Liver (tissue), 9 donors: ENCODE results near the gene HSDL2. TPM values are rescaled to one million over a fixed set of nuclear protein-coding genes. Genes with fewer than 3 reads are reported as not detected.

Source experiments
- DNase-seq: peaks from one replicate; pipeline ENCODE4 v3.0.0-alpha.2; 2017; ENCODE audit warnings: low spot score
- H3K27ac ChIP-seq, 2 donors: one replicate each; pipeline ENCODE4 v1.7.0; 2013; ENCODE audit warnings: inconsistent platforms in 2 of 2, low read length in 2 of 2, control low read depth in 1 of 2, low read depth in 1 of 2, mild to moderate bottlenecking in 1 of 2
- H3K27me3 ChIP-seq, 4 donors: one replicate each; pipeline versions ENCODE4 v1.6.1 to v1.7.0; 2013; ENCODE audit warnings: low read length in 3 of 4, inconsistent platforms in 1 of 4, mild to moderate bottlenecking in 1 of 4, moderate library complexity in 1 of 4; ENCODE audit not compliant: control insufficient read depth in 4 of 4, insufficient read depth in 4 of 4
- H3K36me3 ChIP-seq, 4 donors: one replicate each; pipeline versions ENCODE4 v1.6.1 to v1.7.0; 2013; ENCODE audit warnings: low read length in 3 of 4, mild to moderate bottlenecking in 3 of 4, low read depth in 1 of 4, moderate library complexity in 1 of 4; ENCODE audit not compliant: control insufficient read depth in 4 of 4, insufficient read depth in 3 of 4
- H3K4me1 ChIP-seq, 4 donors: one replicate each; pipeline versions ENCODE4 v1.6.1 to v1.7.0; 2013; ENCODE audit warnings: low read length in 3 of 4, mild to moderate bottlenecking in 3 of 4, moderate library complexity in 1 of 4; ENCODE audit not compliant: control insufficient read depth in 4 of 4, insufficient read depth in 4 of 4
- H3K4me3 ChIP-seq, 3 donors: one replicate each; pipeline versions ENCODE4 v1.6.1 to v1.7.0; 2013; ENCODE audit warnings: low read length in 3 of 3, control low read depth in 1 of 3, low read depth in 1 of 3, mild to moderate bottlenecking in 1 of 3
- H3K9ac ChIP-seq, 2 donors: one replicate each; pipeline ENCODE4 v1.7.0; 2013; ENCODE audit warnings: low read length in 2 of 2, mild to moderate bottlenecking in 2 of 2, moderate library complexity in 2 of 2, control low read depth in 1 of 2, low read depth in 1 of 2
- H3K9me3 ChIP-seq, 4 donors: one replicate each; pipeline versions ENCODE4 v1.6.1 to v1.7.0; 2013; ENCODE audit warnings: low read length in 3 of 4; ENCODE audit not compliant: control insufficient read depth in 4 of 4
- ATF3 ChIP-seq: IDR thresholded peaks from 2 replicates; pipeline ENCODE4 v1.6.1; 2016; ENCODE audit warnings: antibody characterized with exemption
- CTCF ChIP-seq: fragments of 150-350 bp; IDR thresholded peaks from 2 replicates; pipeline ENCODE4 v1.5.1; 2017; ENCODE audit warnings: improper control_type of control experiment, low read depth, low read length; ENCODE audit not compliant: missing input control
- EGR1 ChIP-seq, 2 donors: IDR thresholded peaks; 2 replicates each; pipeline ENCODE4 v1.6.1; 2016 to 2018; ENCODE audit warnings: antibody characterized with exemption in 2 of 2, low read depth in 2 of 2
- FOXA1 ChIP-seq: IDR thresholded peaks from 2 replicates; pipeline ENCODE4 v1.6.1; 2016; ENCODE audit warnings: antibody characterized with exemption
- HNF4A ChIP-seq, 2 donors: conservative IDR thresholded peaks; 2 replicates each; pipeline ENCODE4 v1.6.1; 2016; ENCODE audit warnings: antibody characterized with exemption in 2 of 2, mild to moderate bottlenecking in 2 of 2
- HNF4G ChIP-seq: IDR thresholded peaks from 2 replicates; pipeline ENCODE4 v1.6.1; 2016; ENCODE audit warnings: antibody characterized with exemption
- JUND ChIP-seq, 2 donors: IDR thresholded peaks; 2 replicates each; pipeline ENCODE4 v1.6.1; 2016; ENCODE audit warnings: antibody characterized with exemption in 2 of 2
- MAX ChIP-seq: IDR thresholded peaks from 2 replicates; pipeline ENCODE4 v1.6.1; 2016; ENCODE audit warnings: antibody characterized with exemption
- NR2F2 ChIP-seq: IDR thresholded peaks from 2 replicates; pipeline ENCODE4 v1.6.1; 2016; ENCODE audit warnings: antibody characterized with exemption
- RAD21 ChIP-seq, 2 donors: IDR thresholded peaks; 2 replicates each; pipeline ENCODE4 v1.6.1; 2016; ENCODE audit warnings: antibody characterized with exemption in 2 of 2, mild to moderate bottlenecking in 2 of 2
- REST ChIP-seq: IDR thresholded peaks from 2 replicates; pipeline ENCODE4 v1.6.1; 2016; ENCODE audit warnings: antibody characterized with exemption, mild to moderate bottlenecking
- RXRA ChIP-seq, 2 donors: IDR thresholded peaks; 2 replicates each; pipeline ENCODE4 v1.6.1; 2017 to 2018; ENCODE audit warnings: antibody characterized with exemption in 2 of 2, mild to moderate bottlenecking in 1 of 2
- SP1 ChIP-seq: IDR thresholded peaks from 2 replicates; pipeline ENCODE4 v1.6.1; 2018; ENCODE audit warnings: antibody characterized with exemption, mild to moderate bottlenecking
- TAF1 ChIP-seq: conservative IDR thresholded peaks from 2 replicates; pipeline ENCODE4 v1.6.1; 2016; ENCODE audit warnings: antibody characterized with exemption, mild to moderate bottlenecking
- YY1 ChIP-seq: IDR thresholded peaks from 2 replicates; pipeline ENCODE4 v1.6.1; 2016; ENCODE audit warnings: antibody characterized with exemption, mild to moderate bottlenecking
- ZBTB33 ChIP-seq: IDR thresholded peaks from 2 replicates; pipeline ENCODE4 v1.6.1; 2016; ENCODE audit warnings: antibody characterized with exemption
- WGBS: extraction: QIAGEN DNeasy Blood & Tissue Kit; methylation state at CpG from one replicate; pipeline ENCODE4 v1.1.7; 2013; 5-methylcytosine and 5-hydroxymethylcytosine counted together
- polyA plus RNA-seq, 2 donors: library from polyadenylated mRNA; stranded (reverse) in 1 of 2; unstranded in 1 of 2; fragments of 200-250 nt in 1 of 2; fragments of >200 nt in 1 of 2; fragmentation: Nextera tagmentation in 1 of 2; extraction: Ambion mirVana in 1 of 2; gene quantifications; one replicate each; pipeline versions ENCODE4 v1.2.1 to v1.2.3, GENCODE V29; 2013 to 2015
- total RNA-seq, 2 donors: library from RNA; depleted of rRNA; stranded (reverse); fragments of >200 nt; gene quantifications; one replicate each; pipeline ENCODE4 v1.2.3, GENCODE V29; 2014
- donor health status: healthy.
- donor health status: healthy.
- donor health status: healthy.
- donor health status: healthy.
- donor health status: healthy.

Gene HSDL2
- total and polyA plus RNA-seq, 4 donors = 26.1 to 135 (median 79.6) TPM

- H3K27ac ChIP-seq = peak overlapping the region; percentile 98 to 99
- H3K9ac ChIP-seq = peak overlapping the region; percentile 79 to 99
- H3K4me3 ChIP-seq = peak overlapping the region; percentile 77 to 90 (median 83)
- H3K9me3 ChIP-seq = no peaks in the 10 kb centered on the region
- no peaks in the 10 kb centered on the region for H3K36me3 ChIP-seq
- WGBS = under 1% methylated on average over 57 of the region's 57 CpGs
- peak; percentile 100 for DNase-seq
- TF ChIP-seq RAD21 (IDR thresholded peaks at IDR 0.05) (peak; percentile 32 to 42), FOXA1 (no peak), HNF4G (no peak), CTCF (no peak), EGR1 (IDR thresholded peaks at IDR 0.05; ENCODE audit: low read depth in 2 of 2) (peak; percentile 58 to 71), ATF3 (no peak), ZBTB33 (peak; percentile 58), JUND (IDR thresholded peaks at IDR 0.05) (peak in 1 of 2 donors; percentile 7), SP1 (peak; percentile 10), TAF1 (peak; percentile 91), NR2F2 (peak; percentile 5), MAX (peak; percentile 24), REST (peak; percentile 49), RXRA (IDR thresholded peaks at IDR 0.05) (peak in 1 of 2 donors; percentile 51), YY1 (peak; percentile 70), HNF4A (conservative IDR thresholded peaks at IDR 0.05) (peak in 1 of 2 donors; percentile 17)
- peaks cover 10 to 56% (median 46%) of the 10 kb centered on the region in 4 donors for H3K4me1 ChIP-seq
- H3K27me3 ChIP-seq = no peaks in the 10 kb centered on the region
Observed at GRCh38 chr9:112379177-112380101, 469 bp upstream of the HSDL2 start.
